Neural progenitor cell (in vitro differentiated cells): ENCODE measurements around the gene ADAMTSL1. TPM values are rescaled to one million over a fixed set of nuclear protein-coding genes. Genes with fewer than 3 reads are reported as not detected.
A peak's percentile ranks its signal among the peaks of the same experiment; 100 is the strongest.

Experiments used
- DNase-seq: peaks from one replicate; pipeline ENCODE4 v3.0.0-alpha.2; 2016; ENCODE audit warnings: low spot score
- H2AFZ ChIP-seq: fragments of 200-600 bp; sonication (generic); replicated peaks from 2 replicates; pipeline ENCODE4 v1.6.1; 2016; ENCODE audit warnings: antibody characterized with exemption
- H3F3A ChIP-seq: fragments of 200-600 bp; sonication (generic); 2 replicates; pipeline ENCODE4 v1.6.1; 2016; ENCODE audit warnings: antibody characterized with exemption, low read depth
- H3K27ac ChIP-seq: fragments of 200-600 bp; sonication (generic); 2 replicates; pipeline ENCODE4 v1.5.1; 2016; ENCODE audit warnings: mild to moderate bottlenecking
- H3K27me3 ChIP-seq: fragments of 200-600 bp; sonication (generic); 2 replicates; pipeline ENCODE4 v1.6.1; 2016; ENCODE audit warnings: mild to moderate bottlenecking, moderate library complexity
- H3K36me3 ChIP-seq: fragments of 200-600 bp; sonication (generic); 2 replicates; pipeline ENCODE4 v1.5.1; 2016
- H3K4me1 ChIP-seq: fragments of 200-600 bp; sonication (generic); 2 replicates; pipeline ENCODE4 v1.6.1; 2016; ENCODE audit warnings: mixed run types
- H3K4me2 ChIP-seq: fragments of 200-600 bp; sonication (generic); 2 replicates; pipeline ENCODE4 v1.6.1; 2016
- H3K4me3 ChIP-seq: fragments of 200-600 bp; sonication (generic); 2 replicates; pipeline ENCODE4 v1.5.1; 2016
- H3K79me2 ChIP-seq: fragments of 200-600 bp; sonication (generic); 2 replicates; pipeline ENCODE4 v1.6.1; 2016; ENCODE audit warnings: low read depth
- H3K9ac ChIP-seq: fragments of 200-600 bp; sonication (generic); 2 replicates; pipeline ENCODE4 v1.6.1; 2016
- H3K9me3 ChIP-seq: fragments of 200-600 bp; sonication (generic); 2 replicates; pipeline ENCODE4 v1.5.1; 2016; ENCODE audit warnings: low read depth
- H4K20me1 ChIP-seq: fragments of 200-600 bp; sonication (generic); 2 replicates; pipeline ENCODE4 v1.6.1; 2016; ENCODE audit warnings: low read depth
- H3K27ac Mint-ChIP-seq: 3 replicates; pipeline ENCODE4 v1.8.0; 2021; ENCODE audit warnings: mixed read lengths
- H3K27me3 Mint-ChIP-seq: 2 replicates; pipeline ENCODE4 v1.8.0; 2022; ENCODE audit warnings: low read depth, mild to moderate bottlenecking, inconsistent platforms, moderate library complexity, mixed read lengths; ENCODE audit not compliant: insufficient read depth
- H3K36me3 Mint-ChIP-seq: 3 replicates; pipeline ENCODE4 v1.8.0; 2021; ENCODE audit warnings: mixed read lengths
- H3K4me1 Mint-ChIP-seq: 3 replicates; pipeline ENCODE4 v1.8.0; 2021; ENCODE audit warnings: mixed read lengths
- H3K4me3 Mint-ChIP-seq: 3 replicates; pipeline ENCODE4 v1.8.0; 2021; ENCODE audit warnings: mild to moderate bottlenecking, moderate library complexity, mixed read lengths
- H3K9me3 Mint-ChIP-seq: 3 replicates; pipeline ENCODE4 v1.8.0; 2020; ENCODE audit warnings: mixed read lengths
- EZH2 ChIP-seq: fragments of 200-600 bp; sonication (generic); IDR thresholded peaks from 2 replicates; pipeline ENCODE4 v1.6.1; 2017; ENCODE audit warnings: antibody characterized with exemption, mild to moderate bottlenecking, moderate library complexity
- EZH2phosphoT487 ChIP-seq: fragments of 200-600 bp; sonication (generic); IDR thresholded peaks from 2 replicates; pipeline ENCODE4 v1.6.1; 2017; ENCODE audit warnings: antibody characterized with exemption
- total RNA-seq: library from RNA; depleted of rRNA; stranded (reverse); fragments of >200 nt; gene quantifications from 2 replicates; pipeline ENCODE4 v1.2.3, GENCODE V29; 2015; ENCODE audit warnings: low replicate concordance
- TF ChIP-seq, protein P1 (sequence below): fragments of 200-600 bp; sonication (generic); IDR thresholded peaks from 2 replicates; pipeline ENCODE4 v1.5.1; 2017; ENCODE audit warnings: antibody characterized with exemption, mild to moderate bottlenecking

Gene ADAMTSL1
- total RNA-seq, 1 donor from 2014 or later = 0.73 TPM

DNA sequence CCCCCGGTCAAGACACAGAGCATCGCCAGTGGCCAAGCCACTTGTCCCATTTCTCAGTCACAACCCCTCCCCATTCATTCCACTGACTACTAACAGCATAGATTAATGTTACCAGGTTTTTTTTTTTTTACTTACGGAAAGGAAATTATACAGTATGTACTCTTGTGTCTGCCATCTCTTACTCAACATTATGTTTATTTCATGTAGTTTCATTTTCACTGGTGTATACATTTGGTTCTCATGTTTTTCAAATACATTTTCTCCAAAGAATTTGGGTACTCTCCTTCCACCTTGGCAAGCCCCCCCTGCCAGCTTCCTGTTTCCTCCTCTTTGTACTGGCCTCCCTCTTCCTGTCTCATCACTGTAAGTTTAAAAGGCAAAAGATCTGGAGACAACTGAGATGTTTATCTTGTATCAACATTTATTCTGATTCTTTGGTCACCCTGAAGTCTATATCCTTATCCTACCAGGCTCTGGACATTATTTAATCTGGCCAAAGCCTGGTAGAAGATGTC lies 351.8 kb downstream of the ADAMTSL1 start:
- no peaks in the 10 kb centered on the region for H3K9me3 ChIP-seq
- TF ChIP-seq EZH2 = no peak
- no peak for TF ChIP-seq EZH2phosphoT487
- TF ChIP-seq, protein P1, sequence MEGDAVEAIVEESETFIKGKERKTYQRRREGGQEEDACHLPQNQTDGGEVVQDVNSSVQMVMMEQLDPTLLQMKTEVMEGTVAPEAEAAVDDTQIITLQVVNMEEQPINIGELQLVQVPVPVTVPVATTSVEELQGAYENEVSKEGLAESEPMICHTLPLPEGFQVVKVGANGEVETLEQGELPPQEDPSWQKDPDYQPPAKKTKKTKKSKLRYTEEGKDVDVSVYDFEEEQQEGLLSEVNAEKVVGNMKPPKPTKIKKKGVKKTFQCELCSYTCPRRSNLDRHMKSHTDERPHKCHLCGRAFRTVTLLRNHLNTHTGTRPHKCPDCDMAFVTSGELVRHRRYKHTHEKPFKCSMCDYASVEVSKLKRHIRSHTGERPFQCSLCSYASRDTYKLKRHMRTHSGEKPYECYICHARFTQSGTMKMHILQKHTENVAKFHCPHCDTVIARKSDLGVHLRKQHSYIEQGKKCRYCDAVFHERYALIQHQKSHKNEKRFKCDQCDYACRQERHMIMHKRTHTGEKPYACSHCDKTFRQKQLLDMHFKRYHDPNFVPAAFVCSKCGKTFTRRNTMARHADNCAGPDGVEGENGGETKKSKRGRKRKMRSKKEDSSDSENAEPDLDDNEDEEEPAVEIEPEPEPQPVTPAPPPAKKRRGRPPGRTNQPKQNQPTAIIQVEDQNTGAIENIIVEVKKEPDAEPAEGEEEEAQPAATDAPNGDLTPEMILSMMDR = no peak
- H3K79me2 ChIP-seq = no peaks in the 10 kb centered on the region
- no peak overlapping the region for H3K27ac ChIP-seq
- no peak overlapping the region for H3K4me2 ChIP-seq
- peaks cover 5% of the 10 kb centered on the region for H3K27me3 Mint-ChIP-seq
- H3K4me1 Mint-ChIP-seq = peaks cover 26% of the 10 kb centered on the region
- no peak overlapping the region for H2AFZ ChIP-seq
- H3K27me3 ChIP-seq = peaks cover 5% of the 10 kb centered on the region
- H3K27ac Mint-ChIP-seq = no peak overlapping the region
- peaks cover 9% of the 10 kb centered on the region for H3K4me1 ChIP-seq
- no peak overlapping the region for H3K9ac ChIP-seq
- DNase-seq = no peak
- H3K36me3 Mint-ChIP-seq = no peaks in the 10 kb centered on the region
- H3K36me3 ChIP-seq = no peaks in the 10 kb centered on the region
- H4K20me1 ChIP-seq = no peaks in the 10 kb centered on the region
- no peaks in the 10 kb centered on the region for H3F3A ChIP-seq
- H3K4me3 Mint-ChIP-seq = no peak overlapping the region
- peaks cover 2% of the 10 kb centered on the region for H3K9me3 Mint-ChIP-seq
- H3K4me3 ChIP-seq = no peak overlapping the region

DNA sequence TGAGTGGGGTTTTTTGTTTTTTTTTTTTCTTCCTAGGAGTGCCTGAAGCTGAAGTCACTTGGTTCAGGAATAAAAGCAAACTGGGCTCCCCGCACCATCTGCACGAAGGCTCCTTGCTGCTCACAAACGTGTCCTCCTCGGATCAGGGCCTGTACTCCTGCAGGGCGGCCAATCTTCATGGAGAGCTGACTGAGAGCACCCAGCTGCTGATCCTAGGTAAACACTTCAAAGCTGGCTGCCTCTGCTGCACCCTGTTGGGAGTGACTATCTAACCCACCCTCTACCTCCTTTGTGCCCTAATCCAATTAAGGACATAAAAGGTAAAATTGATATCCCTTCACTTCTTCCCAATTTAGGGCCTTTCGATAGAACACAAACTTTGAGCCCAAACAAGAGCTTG lies 352.3 kb downstream of the ADAMTSL1 start:
- H3K79me2 ChIP-seq = no peaks in the 10 kb centered on the region
- peaks cover 5% of the 10 kb centered on the region for H3K27me3 Mint-ChIP-seq
- no peak overlapping the region for H3K4me3 Mint-ChIP-seq
- H3K4me1 ChIP-seq = peaks cover 9% of the 10 kb centered on the region
- H3K4me1 Mint-ChIP-seq = peaks cover 25% of the 10 kb centered on the region
- DNase-seq = peak; percentile 23
- H3F3A ChIP-seq = no peaks in the 10 kb centered on the region
- no peak overlapping the region for H2AFZ ChIP-seq
- no peak overlapping the region for H3K4me3 ChIP-seq
- no peak overlapping the region for H3K27ac ChIP-seq
- H3K4me2 ChIP-seq = no peak overlapping the region
- TF ChIP-seq, protein P1 = no peak
- TF ChIP-seq EZH2 = no peak
- no peak for TF ChIP-seq EZH2phosphoT487
- no peaks in the 10 kb centered on the region for H3K36me3 Mint-ChIP-seq
- H4K20me1 ChIP-seq = no peaks in the 10 kb centered on the region
- no peak overlapping the region for H3K27ac Mint-ChIP-seq
- peaks cover 5% of the 10 kb centered on the region for H3K27me3 ChIP-seq
- H3K9ac ChIP-seq = no peak overlapping the region
- no peaks in the 10 kb centered on the region for H3K36me3 ChIP-seq
- H3K9me3 Mint-ChIP-seq = peaks cover 2% of the 10 kb centered on the region
- no peaks in the 10 kb centered on the region for H3K9me3 ChIP-seq

DNA sequence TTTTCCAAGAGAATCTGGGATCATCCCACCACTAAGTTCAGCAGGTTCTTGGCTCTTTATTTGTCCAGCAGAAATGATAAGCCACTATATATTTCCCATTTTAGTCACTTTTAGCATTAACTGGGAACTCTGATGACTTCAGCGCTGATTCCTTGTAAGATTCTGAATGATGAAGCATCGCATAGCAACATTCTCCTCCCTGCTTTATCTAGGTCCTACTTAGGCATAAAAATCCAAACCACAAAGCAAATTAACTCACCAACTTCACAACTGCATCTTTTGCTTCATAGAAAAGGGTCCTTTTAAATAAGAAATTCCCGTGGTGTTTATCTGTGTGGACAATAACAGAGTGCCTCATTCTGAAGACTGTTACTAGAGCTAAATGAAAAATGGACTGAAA lies 355.1 kb downstream of the ADAMTSL1 start:
- H3K9me3 Mint-ChIP-seq = peaks cover 2% of the 10 kb centered on the region
- peaks cover 3% of the 10 kb centered on the region for H3K4me1 Mint-ChIP-seq
- Histone ChIP-seq H3K9me3 (no peaks in the 10 kb centered on the region), H3K4me1 (peaks cover 9% of the 10 kb centered on the region), H3K4me2 (no peak overlapping the region), H4K20me1 (no peaks in the 10 kb centered on the region), H3K79me2 (no peaks in the 10 kb centered on the region), H3K27ac (no peak overlapping the region), H2AFZ (no peak overlapping the region), H3K4me3 (no peak overlapping the region), H3K27me3 (peaks cover 5% of the 10 kb centered on the region), H3F3A (no peaks in the 10 kb centered on the region), H3K9ac (no peak overlapping the region), H3K36me3 (no peaks in the 10 kb centered on the region)
- TF ChIP-seq EZH2phosphoT487 (no peak), EZH2 (no peak)
- TF ChIP-seq, protein P1 = no peak
- no peaks in the 10 kb centered on the region for H3K27me3 Mint-ChIP-seq
- H3K36me3 Mint-ChIP-seq = no peaks in the 10 kb centered on the region
- no peak overlapping the region for H3K4me3 Mint-ChIP-seq
- H3K27ac Mint-ChIP-seq = no peak overlapping the region
- no peak for DNase-seq
